Breast epithelium (tissue), 4 donors: Measurements from ENCODE around the gene COPS6. TPM values are rescaled to one million over a fixed set of nuclear protein-coding genes. Genes with fewer than 3 reads are reported as not detected.

Experiments used
- DNase-seq, 2 donors: peaks; one replicate each; pipeline ENCODE4 v3.0.0-alpha.2; 2019; ENCODE audit warnings: low spot score in 2 of 2
- H3K27ac ChIP-seq, 2 donors: fragments of 200-600 bp; sonication (generic) in 1 of 2; one replicate each; pipeline ENCODE4 v1.5.1; 2016 to 2019; ENCODE audit warnings: mild to moderate bottlenecking in 1 of 2
- H3K27me3 ChIP-seq, 2 donors: fragments of 200-600 bp; sonication (generic) in 1 of 2; one replicate each; pipeline versions ENCODE4 v1.5.1 to v1.6.0; 2017 to 2019; ENCODE audit warnings: control low read depth in 1 of 2, mild to moderate bottlenecking in 1 of 2
- H3K36me3 ChIP-seq: fragments of 200-600 bp; one replicate; pipeline ENCODE4 v1.5.1; 2019
- H3K4me1 ChIP-seq, 2 donors: fragments of 200-600 bp; sonication (generic); one replicate each; pipeline ENCODE4 v1.5.1; 2016 to 2019; ENCODE audit warnings: control low read depth in 1 of 2
- H3K4me3 ChIP-seq, 3 donors: fragments of 200-600 bp; sonication (generic); 1 replicate in 2 of 3; 2 replicates in 1 of 3; pipeline ENCODE4 v1.5.1; 2016 to 2019; ENCODE audit warnings: mild to moderate bottlenecking in 3 of 3, moderate library complexity in 2 of 3
- H3K9me3 ChIP-seq, 2 donors: fragments of 200-600 bp; sonication (generic) in 1 of 2; one replicate each; pipeline ENCODE4 v1.5.1; 2016 to 2019; ENCODE audit warnings: control low read depth in 1 of 2
- POLR2A ChIP-seq: fragments of 450-650 bp; IDR thresholded peaks from one replicate; pipeline ENCODE4 v1.6.1; 2016; ENCODE audit warnings: antibody characterized with exemption, mild to moderate bottlenecking, moderate library complexity
- POLR2AphosphoS5 ChIP-seq, 3 donors: sonication (generic); formaldehyde crosslinking; IDR thresholded peaks; one replicate each; pipeline ENCODE4 v1.6.1; 2017; ENCODE audit warnings: antibody characterized with exemption in 3 of 3
- intact Hi-C: fragments of 100-400 bp; cut with DNase I; formaldehyde crosslinking; loops from one replicate; pipeline ENCODE4 v1.15.1; 2023; ENCODE audit warnings: low total_unique reads
- total RNA-seq, 3 donors: library from RNA; depleted of rRNA; stranded (reverse); fragments of >200 nt; gene quantifications; one replicate each; pipeline ENCODE4 v1.1.0, GENCODE V29; 2016
- TF ChIP-seq, protein P1 (sequence below), 3 donors: fragments of 450-650 bp; IDR thresholded peaks; one replicate each; pipeline ENCODE4 v1.5.1; 2016 to 2017; ENCODE audit warnings: antibody characterized with exemption in 3 of 3, mild to moderate bottlenecking in 3 of 3, moderate library complexity in 3 of 3

The COPS6 gene
- total RNA-seq, 3 donors from 2014 or later: 40.8 to 73.4 (median 49.6) TPM

DNA sequence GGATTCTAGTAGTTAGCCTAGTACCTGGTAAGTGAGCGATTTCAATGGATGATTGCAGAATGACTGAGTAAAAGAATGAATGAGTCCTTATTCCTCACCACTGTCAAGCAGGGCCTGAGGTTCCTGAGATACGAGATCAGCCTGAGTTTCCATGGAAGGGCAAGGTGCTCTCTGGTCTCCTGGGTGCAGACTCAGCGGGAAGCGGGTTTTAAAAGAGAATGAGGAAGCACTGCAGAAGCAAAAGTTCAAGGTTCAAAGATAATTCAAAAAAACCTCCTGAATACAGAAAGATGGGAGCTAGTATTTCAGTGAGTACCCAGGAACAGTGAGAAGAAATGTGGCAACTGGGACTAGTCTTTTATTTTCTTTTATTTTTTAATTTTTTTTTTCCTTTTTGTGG is 11.6 kb upstream of the COPS6 start:
- intact Hi-C loops: no loop called here
- Histone ChIP-seq H3K4me3 (no peak overlapping the region), H3K36me3 (peaks cover 10% of the 10 kb centered on the region), H3K4me1 (peaks cover 0 to 7% of the 10 kb centered on the region in 2 donors), H3K27ac (no peak overlapping the region), H3K27me3 (no peaks in the 10 kb centered on the region), H3K9me3 (peaks cover 4 to 6% of the 10 kb centered on the region in 2 donors)
- DNase-seq: no peak
- TF ChIP-seq, protein P1, sequence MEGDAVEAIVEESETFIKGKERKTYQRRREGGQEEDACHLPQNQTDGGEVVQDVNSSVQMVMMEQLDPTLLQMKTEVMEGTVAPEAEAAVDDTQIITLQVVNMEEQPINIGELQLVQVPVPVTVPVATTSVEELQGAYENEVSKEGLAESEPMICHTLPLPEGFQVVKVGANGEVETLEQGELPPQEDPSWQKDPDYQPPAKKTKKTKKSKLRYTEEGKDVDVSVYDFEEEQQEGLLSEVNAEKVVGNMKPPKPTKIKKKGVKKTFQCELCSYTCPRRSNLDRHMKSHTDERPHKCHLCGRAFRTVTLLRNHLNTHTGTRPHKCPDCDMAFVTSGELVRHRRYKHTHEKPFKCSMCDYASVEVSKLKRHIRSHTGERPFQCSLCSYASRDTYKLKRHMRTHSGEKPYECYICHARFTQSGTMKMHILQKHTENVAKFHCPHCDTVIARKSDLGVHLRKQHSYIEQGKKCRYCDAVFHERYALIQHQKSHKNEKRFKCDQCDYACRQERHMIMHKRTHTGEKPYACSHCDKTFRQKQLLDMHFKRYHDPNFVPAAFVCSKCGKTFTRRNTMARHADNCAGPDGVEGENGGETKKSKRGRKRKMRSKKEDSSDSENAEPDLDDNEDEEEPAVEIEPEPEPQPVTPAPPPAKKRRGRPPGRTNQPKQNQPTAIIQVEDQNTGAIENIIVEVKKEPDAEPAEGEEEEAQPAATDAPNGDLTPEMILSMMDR (IDR thresholded peaks at IDR 0.05): no peak
- TF ChIP-seq POLR2AphosphoS5 (IDR thresholded peaks at IDR 0.05) (no peak), POLR2A (no peak)

DNA sequence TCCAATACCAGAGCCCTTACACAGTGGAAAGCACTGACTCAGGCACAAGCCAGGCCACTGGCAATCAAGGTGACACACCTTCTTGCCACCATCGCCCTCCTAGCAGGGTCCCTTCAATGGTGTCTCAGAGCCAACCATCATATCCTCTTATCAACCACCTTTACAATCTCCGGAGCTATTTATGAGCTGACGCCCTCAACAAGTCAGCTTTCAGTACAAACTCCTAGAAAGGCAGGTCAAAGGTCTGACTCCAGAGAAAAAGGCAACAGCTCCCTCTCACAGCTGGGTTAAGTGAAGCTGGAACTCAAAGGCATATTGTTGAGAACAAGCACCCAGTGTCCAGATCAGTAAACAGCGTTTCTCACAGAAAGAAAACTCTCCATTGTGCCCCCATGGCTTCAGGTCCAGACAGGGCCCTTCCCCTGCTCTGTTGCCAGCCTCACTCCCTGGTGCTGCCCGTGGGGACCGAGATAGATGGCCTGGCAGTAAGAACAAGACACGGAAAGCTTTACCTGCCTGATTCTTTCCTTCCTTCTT is 9.7 kb upstream of the COPS6 start:
- Histone ChIP-seq H3K4me1 (peaks cover 0 to 7% of the 10 kb centered on the region in 2 donors), H3K27me3 (no peaks in the 10 kb centered on the region), H3K9me3 (no peaks in the 10 kb centered on the region), H3K27ac (no peak overlapping the region), H3K36me3 (no peaks in the 10 kb centered on the region), H3K4me3 (no peak overlapping the region)
- intact Hi-C loops: no loop called here
- no peak for DNase-seq
- TF ChIP-seq, protein P1 (IDR thresholded peaks at IDR 0.05): no peak
- TF ChIP-seq POLR2A (no peak), POLR2AphosphoS5 (IDR thresholded peaks at IDR 0.05) (no peak)

DNA sequence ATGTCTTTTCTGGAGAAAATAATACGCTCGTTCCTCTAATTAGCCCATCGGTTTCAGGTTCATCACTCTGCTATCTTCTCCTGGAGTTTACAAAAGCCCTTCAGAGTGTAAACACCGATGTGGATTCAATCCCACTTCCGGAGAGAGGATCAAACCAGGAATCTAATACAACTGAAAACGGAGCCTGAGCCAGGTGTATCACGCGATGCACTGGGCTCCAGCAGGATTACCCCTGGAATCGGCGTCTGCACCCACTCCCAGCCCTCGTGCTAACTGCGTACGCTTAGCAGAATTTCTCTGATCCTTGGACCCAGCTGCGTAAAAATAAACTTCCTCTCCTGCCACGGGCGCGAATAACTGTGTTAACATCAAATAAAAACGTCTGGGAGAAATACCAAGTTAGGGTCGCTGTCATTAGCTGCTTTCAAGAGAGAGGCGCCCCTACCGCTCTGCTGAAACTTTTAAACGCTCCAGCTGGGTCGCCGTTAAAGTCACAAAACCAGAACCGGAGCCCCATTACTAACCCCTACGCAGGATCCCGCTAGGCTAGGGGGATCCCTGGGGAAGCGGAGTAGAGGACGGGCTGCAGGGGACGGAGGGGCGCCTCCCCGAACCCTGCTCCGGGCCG is 7.7 kb upstream of the COPS6 start:
- H3K9me3 ChIP-seq: no peaks in the 10 kb centered on the region
- H3K27me3 ChIP-seq: no peaks in the 10 kb centered on the region
- TF ChIP-seq POLR2AphosphoS5 (IDR thresholded peaks at IDR 0.05) (no peak), POLR2A (no peak)
- TF ChIP-seq, protein P1 (IDR thresholded peaks at IDR 0.05): no peak
- H3K27ac ChIP-seq: peak overlapping the region; percentile 83 to 89
- H3K4me3 ChIP-seq: peak overlapping the region; percentile 75 to 99 (median 75)
- DNase-seq: no peak
- intact Hi-C loops: loop anchor here (10.0 kb wide), 2 partner anchors 64 to 66 kb away; partner anchors contain the start of genes LAMTOR4 and ZKSCAN1
- H3K36me3 ChIP-seq: no peaks in the 10 kb centered on the region
- H3K4me1 ChIP-seq: peaks cover 0 to 7% of the 10 kb centered on the region in 2 donors

DNA sequence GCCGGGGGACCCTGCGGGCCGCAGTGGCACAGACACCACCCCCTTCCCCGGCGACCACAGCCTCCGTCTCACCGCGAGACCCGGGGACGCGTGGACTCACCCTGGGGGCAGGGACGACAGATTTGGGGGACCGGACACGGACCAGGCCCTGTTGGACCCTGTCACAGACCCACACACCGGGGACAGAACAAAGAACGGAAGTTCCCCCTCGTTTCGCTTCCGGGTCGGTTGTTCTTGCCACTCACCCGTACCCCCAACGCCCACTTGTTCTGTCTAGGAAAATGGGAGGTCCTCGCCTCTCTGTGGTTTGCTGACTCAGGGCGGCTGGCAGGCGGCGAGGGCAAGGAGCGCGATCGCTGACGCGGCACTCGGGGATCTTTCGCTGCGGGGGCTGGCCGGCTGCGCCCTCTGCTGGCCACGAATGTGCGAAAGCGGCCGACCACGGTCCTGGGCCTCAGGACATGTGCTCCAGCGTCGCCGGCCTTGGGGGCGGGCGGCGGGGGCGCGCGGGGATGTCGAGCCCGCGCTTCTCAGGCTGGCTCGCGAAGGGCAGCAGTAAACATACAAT is 7.2 kb upstream of the COPS6 start, which contains the start of gene ZNF3:
TSS of gene ZNF3 (minus strand) at position 189 of the 568 bp plus-strand sequence. CDS start 4,366 bp downstream, outside the sequence.
- DNase-seq: peak; percentile 98 to 99
- H3K4me3 ChIP-seq: peak within 1 kb of the TSS; percentile 75 to 99 (median 75)
- H3K4me1 ChIP-seq: peaks cover 0 to 7% of the 10 kb centered on the region in 2 donors
- H3K27me3 ChIP-seq: no peaks in the 10 kb centered on the region
- H3K27ac ChIP-seq: peak within 1 kb of the TSS; percentile 83 to 89
- TF ChIP-seq, protein P1 (IDR thresholded peaks at IDR 0.05): peak; percentile 84 to 98 (median 95)
- TF ChIP-seq POLR2A (peak; percentile 54), POLR2AphosphoS5 (IDR thresholded peaks at IDR 0.05) (peak; percentile 89 to 96 (median 95))
- intact Hi-C loops: loop anchor here (10.0 kb wide), 2 partner anchors 63 to 67 kb away; partner anchors contain the start of genes LAMTOR4 and ZKSCAN1
- no peaks in the 10 kb centered on the region for H3K36me3 ChIP-seq
- H3K9me3 ChIP-seq: no peaks in the 10 kb centered on the region

DNA sequence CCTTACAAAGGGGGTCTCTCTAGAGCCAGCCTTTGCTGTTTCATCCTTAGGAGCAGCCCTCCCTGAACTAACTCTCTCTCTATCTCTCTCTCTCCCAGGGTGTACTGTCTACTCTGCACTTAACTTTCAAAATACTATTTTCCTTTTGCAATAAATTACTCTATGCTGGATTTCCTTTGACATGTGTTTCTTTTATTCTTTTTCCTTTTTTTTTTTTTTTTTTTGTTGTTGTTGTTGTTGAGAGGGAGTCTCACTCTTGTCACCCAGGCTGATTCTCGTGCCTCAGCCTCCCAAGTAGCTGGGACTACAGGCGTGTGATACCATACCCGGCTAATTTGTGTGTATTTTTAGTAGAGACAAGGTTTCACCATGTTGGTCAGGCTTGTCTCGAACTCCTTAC is 5.8 kb upstream of the COPS6 start:
- DNase-seq: no peak
- Histone ChIP-seq H3K9me3 (no peaks in the 10 kb centered on the region), H3K36me3 (no peaks in the 10 kb centered on the region), H3K27ac (peak overlapping the region; percentile 83 to 89), H3K4me1 (peaks cover 0 to 7% of the 10 kb centered on the region in 2 donors), H3K27me3 (no peaks in the 10 kb centered on the region), H3K4me3 (no peak overlapping the region)
- intact Hi-C loops: loop anchor here (10.0 kb wide), 2 partner anchors 62 to 68 kb away; partner anchors contain the start of genes LAMTOR4 and ZKSCAN1
- TF ChIP-seq POLR2AphosphoS5 (IDR thresholded peaks at IDR 0.05) (no peak), POLR2A (no peak)
- TF ChIP-seq, protein P1 (IDR thresholded peaks at IDR 0.05): no peak
